HuH-7.5 (cell line): Measurements from ENCODE around the gene PRDM16.
"Not testable (repeated sequence)": the region's sequence is repeated elsewhere in the genome, so short reads cannot be mapped to it uniquely, and the experiment has no call there.

Source experiments
- DNase-seq: peaks from one replicate; pipeline ENCODE4 v3.0.0; 2011; ENCODE audit warnings: low spot score

Gene PRDM16

GRCh38 chr1:3082051-3082450 is 13.0 kb downstream of the PRDM16 start:
- no peak for DNase-seq

GRCh38 chr1:3082571-3083516 is 13.8 kb downstream of the PRDM16 start:
- no peak for DNase-seq

- DNase-seq: no peak
Measured at GRCh38 chr1:3084154-3084553, 15.2 kb downstream of the PRDM16 start.

- no peak for DNase-seq
Measured at GRCh38 chr1:3084726-3085125, 15.7 kb downstream of the PRDM16 start.

GRCh38 chr1:3085721-3086120 is 16.7 kb downstream of the PRDM16 start:
- DNase-seq: no peak

GRCh38 chr1:3086272-3086974 is 17.4 kb downstream of the PRDM16 start:
- DNase-seq: no peak

- DNase-seq: no peak
Measured at GRCh38 chr1:3087049-3087448, 18.0 kb downstream of the PRDM16 start.

GRCh38 chr1:3087946-3088668 is 19.1 kb downstream of the PRDM16 start:
- not testable (repeated sequence) for DNase-seq

GRCh38 chr1:3089490-3089889 is 20.5 kb downstream of the PRDM16 start:
- DNase-seq: no peak

- no peak for DNase-seq
Measured at GRCh38 chr1:3091334-3091733, 22.3 kb downstream of the PRDM16 start.

- DNase-seq: no peak
Measured at GRCh38 chr1:3092530-3092929, 23.5 kb downstream of the PRDM16 start.

GRCh38 chr1:3093898-3094626 is 25.1 kb downstream of the PRDM16 start:
- no peak for DNase-seq

- no peak for DNase-seq
Measured at GRCh38 chr1:3094863-3095780, 26.1 kb downstream of the PRDM16 start.

GRCh38 chr1:3096345-3096744 is 27.3 kb downstream of the PRDM16 start:
- no peak for DNase-seq

GRCh38 chr1:3097231-3097630 is 28.2 kb downstream of the PRDM16 start:
- DNase-seq: no peak

- DNase-seq: no peak
Measured at GRCh38 chr1:3097861-3098260, 28.9 kb downstream of the PRDM16 start.

GRCh38 chr1:3099861-3100260 is 30.9 kb downstream of the PRDM16 start:
- no peak for DNase-seq

- no peak for DNase-seq
Measured at GRCh38 chr1:3101124-3101939, 32.3 kb downstream of the PRDM16 start.

GRCh38 chr1:3102641-3103040 is 33.6 kb downstream of the PRDM16 start:
- no peak for DNase-seq
